Heart left ventricle (tissue), 13 donors: ENCODE measurements around the gene MBD3.

Experiments used
- CTCF ChIP-seq, 12 donors: fragments of 200-600 bp; sonication (generic) in 4 of 12; IDR thresholded peaks; one replicate each; pipeline versions ENCODE4 v1.5.0 to v1.8.0; 2018 to 2022; ENCODE audit warnings: antibody characterized with exemption in 12 of 12, mild to moderate bottlenecking in 5 of 12
- POLR2A ChIP-seq, 2 donors: fragments of 450-650 bp; IDR thresholded peaks; one replicate each; pipeline ENCODE4 v1.6.1; 2017; ENCODE audit warnings: antibody characterized with exemption in 2 of 2, mild to moderate bottlenecking in 2 of 2, moderate library complexity in 2 of 2
- donor health status: ischemic (EF 13 %, LVEDD 7.1; RV severe dilation, severe dysfunction).
- donor health status: DM: no; HTN: yes; CAD: no.
- donor health status: DM: no; HTN: no; CAD: no.
- donor health status: ischemic (EF 25% LVEDD 6.9; RV normal size, moderate dysfunction).
- donor health status: ischemic (EF 25% LVEDD 5.7; RV mildly dilated, moderate dysfunction).
- donor health status: ischemic (EF 35%, LVEDD 5.7; RV mildly dilated, moderate dysfunction).
- donor health status: nonischemic (EF 11% LVEDD 7.7; RV severe dilation, severe dysfunction).
- donor health status: DM: yes; HTN: yes; CAD: no.
- donor health status: PGD.
- donor health status: ischemic (EF 29% LVEDD 5.4; RV normal size, mild dysfunction).
- donor health status: nonischemic (EF 23%, LVEDD 6.1; RV moderate dilation, normal function).

GRCh38 chr19:1590641-1591397 is 1.8 kb downstream of the MBD3 start:
- peak in 1 of 12 donors; percentile 10 for TF ChIP-seq CTCF (IDR thresholded peaks at IDR 0.05)
- no peak for TF ChIP-seq POLR2A (IDR thresholded peaks at IDR 0.05)
